Colonic mucosa (tissue), 4 donors: ENCODE data around the gene PISD. TPM values are rescaled to one million over a fixed set of nuclear protein-coding genes. Genes with fewer than 3 reads are reported as not detected.

ENCODE experiments used
- DNase-seq: peaks from one replicate; pipeline ENCODE4 v3.0.0-alpha.2; 2020
- H3K27ac ChIP-seq: fragments of 200-600 bp; one replicate; pipeline ENCODE4 v1.8.0; 2021
- H3K27me3 ChIP-seq: fragments of 200-600 bp; one replicate; pipeline ENCODE4 v1.8.0; 2021
- H3K36me3 ChIP-seq: fragments of 200-600 bp; one replicate; pipeline ENCODE4 v1.8.0; 2021
- H3K4me1 ChIP-seq: fragments of 200-600 bp; one replicate; pipeline ENCODE4 v1.8.0; 2021; ENCODE audit warnings: mild to moderate bottlenecking
- H3K4me3 ChIP-seq: fragments of 200-600 bp; one replicate; pipeline ENCODE4 v1.8.0; 2021
- H3K9ac ChIP-seq, 2 donors: one replicate each; pipeline ENCODE4 v1.7.0; 2013; ENCODE audit warnings: control low read depth in 2 of 2, low read depth in 2 of 2, low read length in 2 of 2
- H3K9me3 ChIP-seq: fragments of 200-600 bp; one replicate; pipeline ENCODE4 v1.8.0; 2021
- intact Hi-C: fragments of 100-400 bp; cut with DNase I; formaldehyde crosslinking; loops from one replicate; pipeline ENCODE4 v1.14.1; 2022
- total RNA-seq, 2 donors: library from RNA; stranded (reverse); fragmentation: NEBNext Ultra II Directional in 1 of 2; extraction: Animal tissue kit (Norgen Biotek cat#: 25700) in 1 of 2; gene quantifications; one replicate each; pipeline ENCODE4 v1.2.1, GENCODE V29; 2021
- TF ChIP-seq, protein P1 (sequence below): fragments of 200-600 bp; IDR thresholded peaks from one replicate; pipeline ENCODE4 v1.8.0; 2022; ENCODE audit warnings: antibody characterized with exemption, mild to moderate bottlenecking
- donor health status: healthy.
- donor health status: DM: no; HTN: no; CAD: no.
- donor health status: DM: no; HTN: no; CAD: no.

The PISD gene
- total RNA-seq, 2 donors from 2014 or later = 30.8 to 48.1 TPM

DNA sequence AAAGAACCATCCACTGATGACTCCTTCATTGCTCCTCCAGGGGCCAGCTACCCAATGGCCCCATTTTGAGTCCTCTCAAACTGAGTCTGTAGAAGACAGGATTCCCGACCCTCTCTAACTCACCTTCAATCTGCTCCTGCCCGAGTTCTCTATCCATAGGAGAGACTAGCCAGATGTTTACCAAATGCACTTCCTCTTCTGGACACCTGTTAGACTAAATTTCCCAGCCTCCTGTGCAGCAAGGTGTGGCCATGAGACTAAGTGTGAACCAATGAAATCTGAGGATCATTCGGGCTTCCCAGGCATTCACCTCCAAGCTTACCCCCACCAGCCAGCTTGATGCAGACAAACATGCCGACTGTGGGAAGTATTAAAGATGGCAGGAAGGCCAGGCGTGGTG lies 7.6 kb downstream of the PISD start:
- intact Hi-C loops = no loop called here
- Histone ChIP-seq H3K27ac (no peak overlapping the region), H3K4me3 (no peak overlapping the region), H3K4me1 (peaks cover 8% of the 10 kb centered on the region), H3K9me3 (no peaks in the 10 kb centered on the region), H3K9ac (no peak overlapping the region), H3K36me3 (no peaks in the 10 kb centered on the region), H3K27me3 (no peaks in the 10 kb centered on the region)
- TF ChIP-seq, protein P1, sequence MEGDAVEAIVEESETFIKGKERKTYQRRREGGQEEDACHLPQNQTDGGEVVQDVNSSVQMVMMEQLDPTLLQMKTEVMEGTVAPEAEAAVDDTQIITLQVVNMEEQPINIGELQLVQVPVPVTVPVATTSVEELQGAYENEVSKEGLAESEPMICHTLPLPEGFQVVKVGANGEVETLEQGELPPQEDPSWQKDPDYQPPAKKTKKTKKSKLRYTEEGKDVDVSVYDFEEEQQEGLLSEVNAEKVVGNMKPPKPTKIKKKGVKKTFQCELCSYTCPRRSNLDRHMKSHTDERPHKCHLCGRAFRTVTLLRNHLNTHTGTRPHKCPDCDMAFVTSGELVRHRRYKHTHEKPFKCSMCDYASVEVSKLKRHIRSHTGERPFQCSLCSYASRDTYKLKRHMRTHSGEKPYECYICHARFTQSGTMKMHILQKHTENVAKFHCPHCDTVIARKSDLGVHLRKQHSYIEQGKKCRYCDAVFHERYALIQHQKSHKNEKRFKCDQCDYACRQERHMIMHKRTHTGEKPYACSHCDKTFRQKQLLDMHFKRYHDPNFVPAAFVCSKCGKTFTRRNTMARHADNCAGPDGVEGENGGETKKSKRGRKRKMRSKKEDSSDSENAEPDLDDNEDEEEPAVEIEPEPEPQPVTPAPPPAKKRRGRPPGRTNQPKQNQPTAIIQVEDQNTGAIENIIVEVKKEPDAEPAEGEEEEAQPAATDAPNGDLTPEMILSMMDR = no peak
- DNase-seq = no peak

DNA sequence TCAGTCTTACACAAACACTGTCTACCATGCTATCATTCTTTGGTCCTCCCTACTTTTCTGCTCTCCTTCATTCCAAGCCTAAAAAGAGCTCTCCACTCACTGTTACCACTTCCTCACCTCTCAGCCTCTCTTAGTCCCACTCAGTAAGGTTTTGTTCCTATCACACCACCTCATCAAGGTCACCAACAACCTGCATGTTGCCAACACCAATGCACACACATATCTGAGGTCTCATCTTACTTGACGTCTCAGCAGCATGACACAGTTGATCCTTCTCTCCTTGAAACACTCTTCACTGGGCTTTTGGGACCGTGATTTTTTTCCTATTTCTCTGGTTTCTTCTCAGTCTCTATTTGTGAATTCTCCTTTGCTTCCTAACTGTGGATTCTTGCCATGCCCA lies 8.1 kb downstream of the PISD start:
- H3K27me3 ChIP-seq = no peaks in the 10 kb centered on the region
- peak overlapping the region; percentile 11 for H3K27ac ChIP-seq
- peaks cover 8% of the 10 kb centered on the region for H3K4me1 ChIP-seq
- intact Hi-C loops = no loop called here
- TF ChIP-seq, protein P1 = no peak
- H3K4me3 ChIP-seq = no peak overlapping the region
- peak overlapping the region in 1 of 2 donors; percentile 2 for H3K9ac ChIP-seq
- H3K36me3 ChIP-seq = no peaks in the 10 kb centered on the region
- no peak for DNase-seq
- H3K9me3 ChIP-seq = no peaks in the 10 kb centered on the region

DNA sequence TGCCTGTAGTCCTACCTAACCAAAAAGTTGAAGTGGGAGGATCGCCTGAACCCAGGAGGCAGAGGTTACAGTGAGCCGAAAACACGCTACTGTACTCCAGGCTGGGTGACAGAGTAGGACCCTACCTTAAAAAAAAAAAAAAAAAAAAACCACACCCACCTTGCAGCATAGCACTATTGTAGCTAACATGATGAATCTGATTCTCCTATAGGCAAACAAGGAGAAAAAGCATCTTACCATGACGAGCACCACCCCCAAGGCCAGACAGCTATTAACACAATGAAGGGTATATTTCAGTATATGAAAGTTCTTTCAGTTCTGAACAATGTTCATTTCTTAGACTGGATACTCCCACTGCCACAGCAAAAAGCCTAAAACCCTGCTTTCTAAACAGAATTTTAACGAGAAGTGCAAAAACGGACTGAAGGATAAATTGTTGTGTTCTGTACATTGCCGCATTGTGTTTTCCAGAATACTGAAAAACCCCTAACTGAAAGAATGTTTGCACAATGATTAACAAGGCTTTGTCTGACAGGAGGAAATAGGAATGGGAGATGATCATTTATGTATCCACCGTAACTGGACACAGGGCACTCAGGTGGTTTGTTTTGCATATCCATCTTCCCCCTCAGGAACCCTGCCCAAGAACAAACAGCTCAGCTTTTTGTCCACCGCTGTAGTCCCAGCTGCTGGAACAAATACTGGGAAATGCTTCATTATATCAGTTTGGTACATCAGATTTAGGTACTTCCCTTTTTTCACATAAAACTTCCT lies 8.9 kb downstream of the PISD start:
- no peak overlapping the region for H3K4me3 ChIP-seq
- no peak overlapping the region for H3K9ac ChIP-seq
- H3K27me3 ChIP-seq = no peaks in the 10 kb centered on the region
- no peaks in the 10 kb centered on the region for H3K36me3 ChIP-seq
- peak overlapping the region; percentile 11 for H3K27ac ChIP-seq
- no peaks in the 10 kb centered on the region for H3K9me3 ChIP-seq
- TF ChIP-seq, protein P1 = no peak
- intact Hi-C loops = no loop called here
- DNase-seq = no peak
- peaks cover 8% of the 10 kb centered on the region for H3K4me1 ChIP-seq

DNA sequence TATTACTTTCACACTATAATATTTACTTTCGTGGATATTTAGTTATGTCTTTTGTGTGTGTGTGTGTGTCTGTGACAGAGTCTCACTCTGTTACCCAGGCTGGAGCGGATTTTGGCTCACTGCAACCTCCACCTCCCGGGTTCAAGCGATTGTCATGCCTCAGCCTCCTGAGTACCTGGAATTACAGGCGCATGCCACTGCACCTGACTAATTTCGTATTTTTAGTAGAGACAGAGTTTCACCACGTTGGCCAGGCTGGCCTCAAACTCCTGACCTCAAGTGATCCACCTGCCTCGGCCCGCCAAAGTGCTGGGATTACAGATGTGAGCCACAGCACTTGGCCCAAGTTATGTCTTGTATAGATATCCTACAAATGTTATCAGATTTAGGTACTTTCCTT lies 9.9 kb downstream of the PISD start:
- H3K36me3 ChIP-seq = no peaks in the 10 kb centered on the region
- H3K27me3 ChIP-seq = no peaks in the 10 kb centered on the region
- H3K27ac ChIP-seq = no peak overlapping the region
- no peak overlapping the region for H3K4me3 ChIP-seq
- TF ChIP-seq, protein P1 = no peak
- intact Hi-C loops = no loop called here
- peaks cover 8% of the 10 kb centered on the region for H3K4me1 ChIP-seq
- H3K9me3 ChIP-seq = no peaks in the 10 kb centered on the region
- H3K9ac ChIP-seq = no peak overlapping the region
- no peak for DNase-seq

DNA sequence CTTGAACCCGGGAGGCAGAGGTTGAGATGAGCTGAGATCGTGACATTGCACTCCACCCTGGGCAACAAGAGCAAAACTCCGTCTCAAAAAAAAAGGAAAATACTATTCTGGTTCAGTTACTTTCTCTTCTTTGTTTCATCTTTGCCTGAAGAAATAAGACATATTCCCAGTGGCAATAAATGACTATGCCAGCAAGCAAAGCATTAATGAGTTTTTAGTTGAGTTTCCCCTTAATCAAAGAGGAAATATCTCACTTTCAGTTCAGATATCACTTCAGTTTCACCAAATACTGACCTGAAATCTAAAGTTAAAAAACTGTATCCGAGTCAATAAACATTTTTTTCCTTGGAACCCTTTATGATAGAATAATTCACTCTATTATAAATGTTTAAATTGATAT lies 10.4 kb downstream of the PISD start:
- intact Hi-C loops = no loop called here
- DNase-seq = no peak
- Histone ChIP-seq H3K9ac (no peak overlapping the region), H3K9me3 (no peaks in the 10 kb centered on the region), H3K4me1 (peaks cover 8% of the 10 kb centered on the region), H3K4me3 (no peak overlapping the region), H3K27ac (no peak overlapping the region), H3K36me3 (no peaks in the 10 kb centered on the region), H3K27me3 (no peaks in the 10 kb centered on the region)
- TF ChIP-seq, protein P1 = no peak
